ENCODE results near the gene DIP2C. TPM values are rescaled to one million over a fixed set of nuclear protein-coding genes. Genes with fewer than 3 reads are reported as not detected.

The DIP2C gene
- total and polyA plus RNA-seq, 2 donors (not counting 1 experiment from before 2014, with no cell fraction given) = 1.3 to 1.9 TPM

DNA sequence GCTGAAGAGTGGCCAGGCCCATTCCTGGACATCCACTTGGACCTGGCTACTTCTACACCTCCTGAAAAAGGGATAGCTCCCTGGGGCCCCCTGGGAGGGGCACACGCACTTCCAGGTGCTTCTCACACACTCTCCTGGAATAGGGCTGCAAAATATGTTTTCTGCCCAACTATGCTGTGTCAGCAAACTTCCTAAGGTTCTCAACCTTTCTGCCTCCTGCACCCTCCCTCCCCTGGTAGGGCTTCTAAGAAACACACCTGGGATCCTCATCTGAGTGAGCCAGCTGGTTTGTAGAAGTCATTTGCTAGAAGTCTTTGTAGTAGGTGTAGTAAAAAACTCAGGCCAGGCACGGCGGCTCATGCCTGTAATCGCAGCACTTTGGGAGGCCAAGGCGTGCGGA is 417.7 kb downstream of the DIP2C start:
- H3K27me3 Mint-ChIP-seq = peaks cover 4% of the 10 kb centered on the region
- H3K4me3 Mint-ChIP-seq = no peak overlapping the region
- 100% methylated on average over 3 of the region's 6 CpGs for WGBS (ENCODE audit: insufficient coverage)
- CTCF ChIA-PET = no interaction called here
- no peak overlapping the region for H3K4me2 ChIP-seq (replicated peaks; ENCODE audit: low read depth, low read length, poor library complexity, severe bottlenecking)
- no peaks in the 10 kb centered on the region for H3K79me2 ChIP-seq (ENCODE audit: control insufficient read depth, insufficient read depth, low read length)
- DNase-seq (no peak), ATAC-seq (ENCODE audit: low read depth) (no peak)
- H3K4me3 ChIP-seq (ENCODE audit: control extremely low read depth in 1 of 5, extremely low read depth in 1 of 5, insufficient read depth in 1 of 5, low read depth in 2 of 5, low read length in 4 of 5) = no peak overlapping the region
- H3K4me1 Mint-ChIP-seq = no peaks in the 10 kb centered on the region
- no peaks in the 10 kb centered on the region for H3K27me3 ChIP-seq (replicated peaks in 1 of 4; ENCODE audit: control extremely low read depth in 1 of 4, control insufficient read depth in 3 of 4, insufficient read depth in 4 of 4, low read length in 3 of 4)
- H2AFZ ChIP-seq (ENCODE audit: insufficient read depth, low read depth, low read length, poor library complexity, severe bottlenecking) = no peak overlapping the region
- H3K9ac ChIP-seq (ENCODE audit: low read length) = no peak overlapping the region
- TF ChIP-seq EZH2 (IDR thresholded peaks at IDR 0.05; ENCODE audit: borderline replicate concordance, insufficient read depth, low read depth, low read length, poor library complexity, severe bottlenecking) = no peak
- TF ChIP-seq, protein P1, sequence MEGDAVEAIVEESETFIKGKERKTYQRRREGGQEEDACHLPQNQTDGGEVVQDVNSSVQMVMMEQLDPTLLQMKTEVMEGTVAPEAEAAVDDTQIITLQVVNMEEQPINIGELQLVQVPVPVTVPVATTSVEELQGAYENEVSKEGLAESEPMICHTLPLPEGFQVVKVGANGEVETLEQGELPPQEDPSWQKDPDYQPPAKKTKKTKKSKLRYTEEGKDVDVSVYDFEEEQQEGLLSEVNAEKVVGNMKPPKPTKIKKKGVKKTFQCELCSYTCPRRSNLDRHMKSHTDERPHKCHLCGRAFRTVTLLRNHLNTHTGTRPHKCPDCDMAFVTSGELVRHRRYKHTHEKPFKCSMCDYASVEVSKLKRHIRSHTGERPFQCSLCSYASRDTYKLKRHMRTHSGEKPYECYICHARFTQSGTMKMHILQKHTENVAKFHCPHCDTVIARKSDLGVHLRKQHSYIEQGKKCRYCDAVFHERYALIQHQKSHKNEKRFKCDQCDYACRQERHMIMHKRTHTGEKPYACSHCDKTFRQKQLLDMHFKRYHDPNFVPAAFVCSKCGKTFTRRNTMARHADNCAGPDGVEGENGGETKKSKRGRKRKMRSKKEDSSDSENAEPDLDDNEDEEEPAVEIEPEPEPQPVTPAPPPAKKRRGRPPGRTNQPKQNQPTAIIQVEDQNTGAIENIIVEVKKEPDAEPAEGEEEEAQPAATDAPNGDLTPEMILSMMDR (IDR thresholded peaks at IDR 0.05) = no peak
- no peaks in the 10 kb centered on the region for H3K9me3 ChIP-seq (ENCODE audit: control extremely low read depth in 1 of 3, control insufficient read depth in 2 of 3, insufficient read depth in 1 of 3, low read length in 2 of 3)
- intact Hi-C loops (cut with micrococcal nuclease) = no loop called here
- no peaks in the 10 kb centered on the region for H3K9me3 Mint-ChIP-seq (ENCODE audit: insufficient read depth)
- H3K27ac ChIP-seq (ENCODE audit: low read length in 2 of 2) = no peak overlapping the region
- H3K27ac Mint-ChIP-seq = no peak overlapping the region
- POLR2A ChIA-PET = no interaction called here
- H4K20me1 ChIP-seq (ENCODE audit: control insufficient read depth, insufficient read depth, low read length, poor library complexity, severe bottlenecking) = no peaks in the 10 kb centered on the region
- no peaks in the 10 kb centered on the region for H3K36me3 ChIP-seq (replicated peaks in 1 of 2; ENCODE audit: control extremely low read depth in 1 of 2, control insufficient read depth in 1 of 2, extremely low read depth in 1 of 2, insufficient read depth in 2 of 2, low read length in 1 of 2)
- no peaks in the 10 kb centered on the region for H3K4me1 ChIP-seq (ENCODE audit: control insufficient read depth in 2 of 2, insufficient read depth in 2 of 2, low read length in 2 of 2)

DNA sequence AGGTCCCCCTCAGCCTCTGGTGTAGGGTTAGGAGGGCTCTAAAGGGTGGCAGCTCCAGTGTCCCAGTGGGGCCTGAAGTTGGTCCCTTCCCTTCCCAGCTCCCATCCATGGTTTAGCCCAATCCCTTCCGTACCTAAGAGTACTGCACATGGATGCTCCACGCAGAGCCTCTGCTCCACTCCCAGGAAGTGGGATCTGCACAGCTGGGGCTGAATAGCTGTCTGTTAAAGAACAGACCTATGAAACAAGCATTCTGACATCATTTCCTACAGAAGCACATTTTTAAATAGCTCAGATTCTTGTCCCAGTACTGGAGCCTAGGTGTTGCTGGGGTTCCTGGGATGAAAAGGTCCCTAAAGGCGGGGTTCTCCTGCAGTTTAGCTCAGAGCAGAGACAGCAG is 418.3 kb downstream of the DIP2C start:
- ChIA-PET CTCF (no interaction called here), POLR2A (no interaction called here)
- H3K9me3 ChIP-seq (ENCODE audit: control extremely low read depth in 1 of 3, control insufficient read depth in 2 of 3, insufficient read depth in 1 of 3, low read length in 2 of 3) = no peaks in the 10 kb centered on the region
- intact Hi-C loops (cut with micrococcal nuclease) = no loop called here
- Mint-ChIP-seq H3K27me3 (peaks cover 4% of the 10 kb centered on the region), H3K9me3 (ENCODE audit: insufficient read depth) (no peaks in the 10 kb centered on the region), H3K4me1 (no peaks in the 10 kb centered on the region), H3K4me3 (no peak overlapping the region), H3K27ac (no peak overlapping the region)
- H3K27ac ChIP-seq (ENCODE audit: low read length in 2 of 2) = no peak overlapping the region
- no peak overlapping the region for H3K4me2 ChIP-seq (replicated peaks; ENCODE audit: low read depth, low read length, poor library complexity, severe bottlenecking)
- whole genome bisulfite sequencing (ENCODE audit: insufficient coverage) = 81% methylated on average over 3 of the region's 3 CpGs
- H4K20me1 ChIP-seq (ENCODE audit: control insufficient read depth, insufficient read depth, low read length, poor library complexity, severe bottlenecking) = no peaks in the 10 kb centered on the region
- ATAC-seq (ENCODE audit: low read depth) (no peak), DNase-seq (no peak)
- TF ChIP-seq EZH2 (IDR thresholded peaks at IDR 0.05; ENCODE audit: borderline replicate concordance, insufficient read depth, low read depth, low read length, poor library complexity, severe bottlenecking) = no peak
- TF ChIP-seq, protein P1 (IDR thresholded peaks at IDR 0.05) = no peak
- no peaks in the 10 kb centered on the region for H3K4me1 ChIP-seq (ENCODE audit: control insufficient read depth in 2 of 2, insufficient read depth in 2 of 2, low read length in 2 of 2)
- no peak overlapping the region for H3K4me3 ChIP-seq (ENCODE audit: control extremely low read depth in 1 of 5, extremely low read depth in 1 of 5, insufficient read depth in 1 of 5, low read depth in 2 of 5, low read length in 4 of 5)
- no peaks in the 10 kb centered on the region for H3K79me2 ChIP-seq (ENCODE audit: control insufficient read depth, insufficient read depth, low read length)
- no peak overlapping the region for H3K9ac ChIP-seq (ENCODE audit: low read length)
- H2AFZ ChIP-seq (ENCODE audit: insufficient read depth, low read depth, low read length, poor library complexity, severe bottlenecking) = no peak overlapping the region
- H3K36me3 ChIP-seq (replicated peaks in 1 of 2; ENCODE audit: control extremely low read depth in 1 of 2, control insufficient read depth in 1 of 2, extremely low read depth in 1 of 2, insufficient read depth in 2 of 2, low read length in 1 of 2) = no peaks in the 10 kb centered on the region
- H3K27me3 ChIP-seq (replicated peaks in 1 of 4; ENCODE audit: control extremely low read depth in 1 of 4, control insufficient read depth in 3 of 4, insufficient read depth in 4 of 4, low read length in 3 of 4) = no peaks in the 10 kb centered on the region
